Gastrocnemius medialis (tissue), 4 donors: ENCODE measurements around the gene C2CD4C. TPM values are rescaled to one million over a fixed set of nuclear protein-coding genes. Genes with fewer than 3 reads are reported as not detected.

ENCODE experiments used
- ATAC-seq, 2 donors: fragments of 150-250 bp; one replicate each; pipeline ENCODE4 v1.9.1; 2016
- DNase-seq, 2 donors: peaks; one replicate each; pipeline ENCODE4 v3.0.0-alpha.2; 2019
- H3K27ac ChIP-seq, 4 donors: fragments of 200-600 bp; sonication (generic); 1 replicate in 1 of 4; 2 replicates in 3 of 4; pipeline ENCODE4 v1.5.1; 2016 to 2018; ENCODE audit warnings: mild to moderate bottlenecking in 2 of 4, moderate library complexity in 1 of 4
- H3K27me3 ChIP-seq, 3 donors: fragments of 200-600 bp; sonication (generic) in 2 of 3; 1 replicate in 1 of 3; 2 replicates in 2 of 3; pipeline versions ENCODE4 v1.5.1 to v1.6.0; 2016 to 2019; ENCODE audit warnings: mild to moderate bottlenecking in 1 of 3, moderate library complexity in 1 of 3
- H3K36me3 ChIP-seq, 2 donors: fragments of 200-600 bp; sonication (generic) in 1 of 2; one replicate each; pipeline ENCODE4 v1.5.1; 2017 to 2018
- H3K4me1 ChIP-seq, 2 donors: fragments of 200-600 bp; sonication (generic) in 1 of 2; one replicate each; pipeline ENCODE4 v1.5.1; 2016 to 2017; ENCODE audit warnings: mild to moderate bottlenecking in 2 of 2
- H3K4me3 ChIP-seq, 4 donors: fragments of 200-600 bp; sonication (generic) in 3 of 4; 1 replicate in 1 of 4; 2 replicates in 3 of 4; pipeline ENCODE4 v1.5.1; 2016 to 2019; ENCODE audit warnings: mild to moderate bottlenecking in 2 of 4
- H3K9me3 ChIP-seq, 3 donors: fragments of 200-600 bp; sonication (generic) in 2 of 3; 1 replicate in 1 of 3; 2 replicates in 2 of 3; pipeline ENCODE4 v1.5.1; 2016 to 2019
- CTCF ChIP-seq, 5 experiments: fragments of 450-650 bp in 3 of 5; fragments of 200-600 bp in 2 of 5; sonication (generic) in 2 of 5; IDR thresholded peaks in 4 of 5; conservative IDR thresholded peaks in 1 of 5; 1 replicate in 4 of 5; 2 replicates in 1 of 5; pipeline ENCODE4 v1.5.1; 2016 to 2019; ENCODE audit warnings: antibody characterized with exemption in 5 of 5, mild to moderate bottlenecking in 3 of 5, moderate library complexity in 3 of 5
- POLR2A ChIP-seq, 2 donors: fragments of 450-650 bp; IDR thresholded peaks; one replicate each; pipeline ENCODE4 v1.6.1; 2017; ENCODE audit warnings: antibody characterized with exemption in 2 of 2, mild to moderate bottlenecking in 2 of 2, moderate library complexity in 2 of 2
- in situ Hi-C, 4 donors: fragments of 200-750 bp; cut with MboI; loops; one replicate each; pipeline versions ENCODE4 v1.15.0 to v1.8.0; 2017; ENCODE audit warnings: low sequenced_read_pairs in 4 of 4
- intact Hi-C: fragments of 100-400 bp; cut with DNase I; formaldehyde crosslinking; loops from one replicate; pipeline ENCODE4 v1.15.1; 2023; ENCODE audit warnings: low total_unique reads
- total RNA-seq, 4 donors: library from RNA; depleted of rRNA; stranded (reverse); fragments of >200 nt; gene quantifications; one replicate each; pipeline versions ENCODE4 v1.1.0 to v1.2.3, GENCODE V29; 2016

The C2CD4C gene
- total RNA-seq, 4 donors from 2014 or later, result 0.15 to 0.78 (median 0.38) TPM

- H3K27ac ChIP-seq, result no peak overlapping the region
- intact Hi-C loops, result no loop called here
- in situ Hi-C loops, result no loop called here
- H3K4me1 ChIP-seq, result no peaks in the 10 kb centered on the region
- no peak for DNase-seq
- no peak overlapping the region for H3K4me3 ChIP-seq
- H3K9me3 ChIP-seq, result no peaks in the 10 kb centered on the region
- TF ChIP-seq CTCF (IDR thresholded peaks at IDR 0.05 in 4 of 5, conservative IDR thresholded peaks at IDR 0.05 in 1 of 5), result no peak
- no peaks in the 10 kb centered on the region for H3K36me3 ChIP-seq
- no peak for ATAC-seq
- peaks cover 0 to 10% (median 6%) of the 10 kb centered on the region in 3 donors for H3K27me3 ChIP-seq
Observed at GRCh38 chr19:391726-392374, 17.1 kb downstream of the C2CD4C start.

- no peaks in the 10 kb centered on the region for H3K9me3 ChIP-seq
- H3K27ac ChIP-seq, result no peak overlapping the region
- H3K36me3 ChIP-seq, result no peaks in the 10 kb centered on the region
- TF ChIP-seq CTCF (IDR thresholded peaks at IDR 0.05 in 4 of 5, conservative IDR thresholded peaks at IDR 0.05 in 1 of 5) (no peak), POLR2A (IDR thresholded peaks at IDR 0.05) (no peak)
- H3K4me1 ChIP-seq, result no peaks in the 10 kb centered on the region
- ATAC-seq, result no peak
- no peak for DNase-seq
- in situ Hi-C loops (no loop called here), intact Hi-C loops (no loop called here)
- peaks cover 0 to 11% (median 6%) of the 10 kb centered on the region in 3 donors for H3K27me3 ChIP-seq
- no peak overlapping the region for H3K4me3 ChIP-seq
Observed at GRCh38 chr19:391207-391557, 17.8 kb downstream of the C2CD4C start.

- H3K27ac ChIP-seq, result no peak overlapping the region
- in situ Hi-C loops (no loop called here), intact Hi-C loops (no loop called here)
- H3K9me3 ChIP-seq, result no peaks in the 10 kb centered on the region
- ATAC-seq (no peak), DNase-seq (no peak)
- H3K4me1 ChIP-seq, result no peaks in the 10 kb centered on the region
- H3K4me3 ChIP-seq, result no peak overlapping the region
- TF ChIP-seq POLR2A (IDR thresholded peaks at IDR 0.05) (no peak), CTCF (IDR thresholded peaks at IDR 0.05 in 4 of 5, conservative IDR thresholded peaks at IDR 0.05 in 1 of 5) (no peak)
- peaks cover 0 to 13% (median 7%) of the 10 kb centered on the region in 3 donors for H3K27me3 ChIP-seq
- H3K36me3 ChIP-seq, result no peaks in the 10 kb centered on the region
Observed at GRCh38 chr19:390386-391206, 18.4 kb downstream of the C2CD4C start.

GRCh38 chr19:389935-390289 is 19.0 kb downstream of the C2CD4C start:
- Histone ChIP-seq H3K27me3 (peaks cover 0 to 13% (median 11%) of the 10 kb centered on the region in 3 donors), H3K9me3 (no peaks in the 10 kb centered on the region), H3K27ac (no peak overlapping the region), H3K4me3 (no peak overlapping the region), H3K4me1 (no peaks in the 10 kb centered on the region), H3K36me3 (no peaks in the 10 kb centered on the region)
- DNase-seq (no peak), ATAC-seq (no peak)
- in situ Hi-C loops (no loop called here), intact Hi-C loops (no loop called here)
- no peak for TF ChIP-seq CTCF (IDR thresholded peaks at IDR 0.05 in 4 of 5, conservative IDR thresholded peaks at IDR 0.05 in 1 of 5)
- no peak for TF ChIP-seq POLR2A (IDR thresholded peaks at IDR 0.05)
